GM20000 (cell line): ENCODE data around the gene PLPPR3.

Experiments
- DNase-seq: peaks from one replicate; pipeline ENCODE4 v3.0.0; 2012; ENCODE audit warnings: low spot score
- CTCF ChIP-seq: IDR thresholded peaks from 2 replicates; pipeline ENCODE4 v1.5.1; 2012; ENCODE audit warnings: mild to moderate bottlenecking, control low read depth; ENCODE audit errors: extremely low read depth, missing control alignments

Gene PLPPR3

GRCh38 chr19:798415-799075 lies 23.2 kb downstream of the PLPPR3 start:
- peak; percentile 46 for DNase-seq
- TF ChIP-seq CTCF, result no peak

DNA sequence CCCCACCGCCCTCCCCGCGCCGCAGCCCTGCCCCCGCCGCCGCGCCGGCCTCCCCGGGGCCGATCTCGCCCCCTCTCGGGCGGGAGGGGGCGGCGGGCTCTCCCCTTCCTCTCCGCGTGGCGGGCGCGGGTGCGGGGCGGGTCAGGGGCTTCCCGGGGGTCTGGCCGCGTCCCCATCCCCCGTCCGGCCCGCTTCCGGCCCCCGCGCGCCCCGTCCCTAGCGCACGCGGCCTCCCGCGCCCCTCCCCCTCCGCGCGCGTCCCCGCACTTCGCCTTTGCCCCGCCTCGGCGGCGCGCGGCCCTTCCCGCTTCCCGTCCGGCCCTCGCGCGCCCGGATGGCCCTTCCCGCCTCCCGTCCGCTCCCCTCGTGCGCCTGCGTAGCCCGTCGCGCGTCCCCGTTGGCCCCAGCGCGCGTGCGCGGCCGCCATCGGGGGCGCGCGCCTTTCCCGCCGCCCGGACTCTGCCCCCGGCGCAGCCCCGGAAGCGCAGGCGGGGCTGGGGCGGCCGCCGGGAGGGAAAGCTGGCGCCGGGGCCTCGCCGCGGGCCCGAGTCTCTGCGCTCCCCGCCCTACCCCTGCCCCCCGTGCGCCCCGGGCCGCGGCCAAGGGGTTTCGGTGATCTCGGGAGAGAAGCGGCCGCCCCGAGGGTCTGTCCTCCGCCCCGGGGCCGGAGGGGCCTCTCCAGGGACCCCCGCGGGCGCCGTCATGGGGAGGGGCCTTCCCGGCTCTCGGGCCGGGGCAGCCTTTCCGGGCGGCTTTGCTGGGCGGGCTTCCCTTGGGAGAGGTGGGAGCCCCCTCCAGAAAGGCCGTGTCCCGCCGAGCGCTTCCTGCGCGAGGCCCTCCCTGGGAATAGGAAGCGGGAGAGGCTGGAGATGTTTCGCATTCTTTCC lies 24.0 kb downstream of the PLPPR3 start:
- no peak for TF ChIP-seq CTCF
- peak; percentile 100 for DNase-seq

DNA sequence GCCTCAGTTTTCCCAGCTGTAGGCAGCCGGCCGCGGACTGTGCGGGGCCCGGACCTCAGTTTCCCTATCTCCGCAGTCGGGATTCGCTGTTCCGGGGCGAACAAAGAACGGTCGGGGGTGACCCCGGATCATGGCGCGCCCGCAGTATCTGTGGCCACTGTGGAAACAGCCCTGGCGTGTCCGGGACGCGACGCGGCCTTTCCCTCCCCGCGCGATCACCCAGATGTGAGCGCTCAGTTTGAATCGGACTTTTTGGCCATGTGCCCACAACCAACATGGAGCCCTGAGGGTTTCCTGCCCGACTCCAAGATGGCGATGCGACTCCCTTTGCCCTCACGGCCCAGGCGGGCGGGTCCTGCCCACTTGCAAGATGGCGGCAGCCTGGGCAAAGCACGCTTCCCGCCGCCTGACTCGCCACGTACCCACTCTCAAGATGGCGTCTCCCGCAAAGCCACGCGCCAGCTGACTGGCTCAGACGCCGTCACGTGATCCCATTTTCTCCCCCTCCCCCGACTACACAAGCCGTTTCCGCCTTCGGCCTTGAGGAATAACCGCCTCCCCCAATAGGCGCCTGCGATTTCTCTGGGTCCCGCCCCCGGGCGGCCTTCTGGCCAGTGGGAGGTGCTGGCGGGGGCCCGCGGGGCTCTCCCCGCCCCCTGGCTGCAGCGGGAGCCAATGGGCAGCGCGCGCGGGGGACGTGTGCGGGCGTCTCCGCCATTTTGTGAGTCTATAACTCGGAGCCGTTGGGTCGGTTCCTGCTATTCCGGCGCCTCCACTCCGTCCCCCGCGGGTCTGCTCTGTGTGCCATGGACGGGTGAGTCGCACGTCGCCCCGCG lies 24.8 kb downstream of the PLPPR3 start, which contains the start of gene PTBP1:
Gene PTBP1, plus strand, starts transcription at position 761 of the 836 bp plus-strand sequence. Its CDS starts 46 bp downstream, at position 807.
- TF ChIP-seq CTCF, result no peak
- DNase-seq, result peak; percentile 99

DNA sequence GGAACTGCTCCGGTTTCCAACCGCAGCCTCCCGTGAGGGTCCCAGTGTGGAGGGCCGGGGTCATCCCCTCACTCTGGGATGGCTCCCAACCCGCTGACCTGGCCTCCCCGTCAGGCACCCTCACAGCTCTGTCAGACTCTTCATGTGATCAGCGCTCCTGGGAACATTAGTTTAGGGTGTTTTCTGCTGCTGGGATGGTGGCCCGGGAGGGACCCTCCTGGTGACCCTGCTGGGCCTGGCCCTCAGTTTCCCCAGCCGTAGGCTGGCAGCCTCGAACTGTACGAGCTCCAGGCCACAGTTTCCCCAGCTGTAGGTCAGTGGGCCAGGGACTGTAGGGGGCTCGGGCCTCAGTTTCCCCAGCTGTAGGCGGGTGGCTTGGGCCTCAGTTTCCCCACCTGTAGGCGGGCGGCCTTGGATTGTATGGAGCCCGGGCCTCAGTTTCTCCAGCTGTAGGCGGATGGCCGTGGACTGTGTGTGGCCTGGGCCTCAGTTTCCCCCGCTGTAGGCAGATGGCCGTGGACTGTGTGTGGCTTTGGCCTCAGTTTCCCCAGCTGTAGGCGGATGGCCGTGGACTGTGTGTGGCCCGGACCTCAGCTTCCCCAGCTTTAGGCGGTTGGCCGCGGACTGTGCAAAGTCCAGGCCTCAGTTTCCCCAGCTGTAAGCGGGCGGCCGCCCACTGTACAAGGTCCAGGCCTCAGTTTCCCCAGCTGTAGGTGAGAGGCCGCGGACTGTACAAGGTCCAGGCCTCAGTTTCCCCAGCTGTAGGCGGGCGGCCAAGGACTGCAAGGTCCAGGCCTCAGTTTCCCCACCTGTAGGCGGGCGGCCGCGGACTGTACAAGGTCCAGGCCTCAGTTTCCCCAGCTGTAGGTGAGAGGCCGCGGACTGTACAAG lies 25.8 kb downstream of the PLPPR3 start:
- DNase-seq, result no peak
- TF ChIP-seq CTCF, result no peak

DNA sequence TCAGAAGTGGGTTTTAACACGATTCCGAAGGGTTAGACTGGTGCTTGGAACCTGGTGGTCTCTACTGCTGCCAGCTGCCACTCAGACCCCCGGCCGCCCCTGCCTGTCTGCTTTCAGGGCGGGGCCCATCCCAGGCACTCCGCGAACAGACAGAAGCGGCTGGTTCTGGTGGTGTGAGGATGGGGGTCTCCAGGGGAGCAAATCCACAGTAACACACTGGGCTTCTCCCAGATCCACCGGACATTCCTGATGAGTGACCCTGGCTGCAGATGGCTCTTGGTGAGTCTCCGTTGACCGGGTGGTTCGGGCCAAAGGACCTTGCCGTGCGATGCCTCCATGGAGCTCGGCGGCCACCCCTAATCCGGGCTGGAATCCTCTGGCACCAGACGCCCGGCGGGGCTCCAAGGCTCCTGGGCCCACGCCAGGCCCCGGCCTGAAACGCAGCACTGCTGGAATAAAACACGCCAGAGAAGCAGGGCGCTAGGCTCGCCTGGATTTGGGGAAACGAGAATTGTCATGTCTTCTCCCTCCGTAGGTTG lies 26.6 kb downstream of the PLPPR3 start:
- no peak for TF ChIP-seq CTCF
- DNase-seq, result no peak

DNA sequence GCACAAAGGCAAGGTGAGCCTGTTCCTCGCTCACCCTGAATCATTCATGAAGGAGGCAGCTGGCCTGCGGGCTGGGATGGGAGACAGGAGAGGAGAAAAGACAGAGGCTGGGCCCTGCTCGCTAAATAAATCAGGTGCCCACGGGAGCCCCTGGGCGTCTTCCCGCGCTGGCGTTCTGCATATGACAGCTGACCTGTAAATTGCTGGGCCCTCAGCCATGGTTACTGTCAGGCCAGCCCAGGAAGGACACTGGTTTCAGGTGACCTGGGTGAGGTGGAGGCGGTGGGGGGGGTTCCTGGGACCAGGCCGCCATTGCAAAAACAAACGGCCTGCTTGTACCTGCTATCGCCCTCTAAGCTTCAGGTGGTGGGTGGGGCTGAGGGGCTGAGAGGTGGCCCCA lies 27.9 kb downstream of the PLPPR3 start:
- no peak for DNase-seq
- TF ChIP-seq CTCF, result no peak
